Thyroid gland (tissue), 4 donors: ENCODE measurements around the gene TGM5.

Experiments used
- CTCF ChIP-seq, 6 experiments: fragments of 200-600 bp in 3 of 6; fragments of 450-650 bp in 3 of 6; sonication (generic) in 3 of 6; IDR thresholded peaks; one replicate each; pipeline ENCODE4 v1.5.1; 2016 to 2019; ENCODE audit warnings: antibody characterized with exemption in 6 of 6, mild to moderate bottlenecking in 2 of 6, inconsistent platforms in 1 of 6, moderate library complexity in 1 of 6
- POLR2A ChIP-seq, 2 donors: fragments of 450-650 bp; IDR thresholded peaks; one replicate each; pipeline ENCODE4 v1.6.1; 2017; ENCODE audit warnings: antibody characterized with exemption in 2 of 2, mild to moderate bottlenecking in 2 of 2, moderate library complexity in 1 of 2

- TF ChIP-seq CTCF (IDR thresholded peaks at IDR 0.05) (no peak), POLR2A (IDR thresholded peaks at IDR 0.05) (no peak)
Measured at GRCh38 chr15:43255376-43255775, 11.4 kb downstream of the TGM5 start.
